GM12801 (cell line): ENCODE data around the gene ZNF740.

ENCODE experiments used
- TF ChIP-seq, protein P1 (sequence below): IDR thresholded peaks from one replicate; pipeline ENCODE4 v1.5.1; 2011; ENCODE audit warnings: control low read depth; ENCODE audit not compliant: insufficient read length; ENCODE audit errors: extremely low read depth

Gene ZNF740

DNA sequence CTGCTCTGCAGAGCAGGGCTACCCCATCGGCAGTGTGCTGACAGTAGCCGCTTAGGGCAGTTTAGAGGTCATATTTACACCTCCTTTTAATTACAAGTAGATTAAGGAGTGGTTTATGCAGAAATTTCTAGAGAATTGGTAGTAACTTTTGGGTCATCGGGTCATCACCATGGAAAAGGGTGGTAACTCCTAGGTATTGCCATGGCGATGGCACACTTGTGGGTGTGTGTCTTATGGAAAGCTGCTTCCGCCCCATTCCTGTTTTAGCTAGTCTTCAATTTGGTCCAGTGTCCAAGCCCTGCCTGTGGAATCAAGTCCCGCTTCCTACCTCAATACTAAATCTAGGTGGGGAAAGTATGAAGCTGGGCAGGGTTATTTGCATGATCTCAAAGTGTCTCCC is 29.5 kb upstream of the ZNF740 start:
- TF ChIP-seq, protein P1, sequence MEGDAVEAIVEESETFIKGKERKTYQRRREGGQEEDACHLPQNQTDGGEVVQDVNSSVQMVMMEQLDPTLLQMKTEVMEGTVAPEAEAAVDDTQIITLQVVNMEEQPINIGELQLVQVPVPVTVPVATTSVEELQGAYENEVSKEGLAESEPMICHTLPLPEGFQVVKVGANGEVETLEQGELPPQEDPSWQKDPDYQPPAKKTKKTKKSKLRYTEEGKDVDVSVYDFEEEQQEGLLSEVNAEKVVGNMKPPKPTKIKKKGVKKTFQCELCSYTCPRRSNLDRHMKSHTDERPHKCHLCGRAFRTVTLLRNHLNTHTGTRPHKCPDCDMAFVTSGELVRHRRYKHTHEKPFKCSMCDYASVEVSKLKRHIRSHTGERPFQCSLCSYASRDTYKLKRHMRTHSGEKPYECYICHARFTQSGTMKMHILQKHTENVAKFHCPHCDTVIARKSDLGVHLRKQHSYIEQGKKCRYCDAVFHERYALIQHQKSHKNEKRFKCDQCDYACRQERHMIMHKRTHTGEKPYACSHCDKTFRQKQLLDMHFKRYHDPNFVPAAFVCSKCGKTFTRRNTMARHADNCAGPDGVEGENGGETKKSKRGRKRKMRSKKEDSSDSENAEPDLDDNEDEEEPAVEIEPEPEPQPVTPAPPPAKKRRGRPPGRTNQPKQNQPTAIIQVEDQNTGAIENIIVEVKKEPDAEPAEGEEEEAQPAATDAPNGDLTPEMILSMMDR: no peak

DNA sequence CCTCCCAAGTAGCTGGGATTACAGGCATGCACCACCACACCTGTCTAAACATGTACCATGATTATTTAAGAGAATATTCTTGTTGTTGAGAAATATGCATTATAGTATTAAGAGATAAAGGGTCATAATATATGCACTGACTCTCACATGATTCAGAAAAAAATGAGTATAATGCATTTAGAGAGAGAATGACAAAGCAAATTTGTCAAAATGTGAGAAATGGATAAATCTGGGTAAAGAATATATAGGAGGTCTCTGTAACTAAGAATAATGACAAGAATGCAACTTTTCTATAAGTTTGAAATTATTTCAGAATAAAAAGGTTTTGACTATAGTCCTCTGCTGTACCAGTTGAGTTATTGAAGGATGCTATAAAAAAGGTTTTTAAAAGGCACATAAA is 28.1 kb upstream of the ZNF740 start:
- TF ChIP-seq, protein P1: no peak

DNA sequence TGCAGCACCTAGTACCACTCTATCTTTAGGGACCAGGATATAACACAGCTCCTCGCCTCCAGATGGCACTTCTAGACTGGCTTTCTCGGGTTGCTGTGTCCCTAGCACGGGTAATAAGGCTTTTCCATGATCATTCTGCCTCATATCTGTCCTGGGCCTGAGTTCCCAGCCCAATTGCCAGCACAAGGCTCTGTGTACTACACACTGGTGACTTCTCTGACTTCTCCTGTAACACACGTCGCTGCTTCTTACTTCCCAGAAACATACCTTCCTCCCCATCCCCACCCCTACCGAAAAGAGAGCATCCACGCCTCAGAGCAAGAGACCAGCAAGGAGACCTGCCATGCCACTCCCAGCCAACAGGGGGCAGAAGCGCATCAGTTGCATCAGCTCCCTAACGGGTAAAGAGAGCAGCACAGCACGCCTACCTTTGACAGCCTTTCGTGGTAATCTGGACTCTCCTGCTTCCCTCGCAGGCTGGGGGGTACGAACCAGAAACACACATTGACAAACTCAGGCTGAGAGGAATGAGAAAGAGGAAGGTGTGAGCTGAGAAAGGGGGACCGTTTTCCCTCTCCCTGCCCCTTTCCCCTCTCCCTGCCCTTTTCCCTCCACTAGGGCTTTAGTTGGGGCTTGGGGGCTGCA is 21.2 kb upstream of the ZNF740 start:
- TF ChIP-seq, protein P1: peak; percentile 97

DNA sequence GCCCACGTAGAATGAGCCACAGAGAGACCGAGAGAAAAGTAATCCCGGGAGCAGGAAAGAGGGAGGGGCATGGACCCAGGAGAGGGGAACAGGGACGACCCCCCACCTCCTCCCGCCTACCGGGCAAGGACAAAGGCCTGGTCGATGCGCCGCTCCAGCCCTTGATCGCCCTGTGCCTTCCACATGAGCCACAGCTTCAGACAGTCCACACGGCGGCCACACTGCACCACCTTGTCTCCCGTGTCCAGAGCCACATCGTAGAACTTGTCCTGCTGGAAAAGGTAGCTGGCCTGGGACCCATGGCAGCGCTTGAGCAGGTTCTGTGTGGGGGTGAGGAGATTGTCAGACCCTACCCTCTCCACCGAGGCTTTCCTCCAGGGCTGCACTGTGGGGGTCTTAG is 20.5 kb upstream of the ZNF740 start:
- TF ChIP-seq, protein P1: no peak

DNA sequence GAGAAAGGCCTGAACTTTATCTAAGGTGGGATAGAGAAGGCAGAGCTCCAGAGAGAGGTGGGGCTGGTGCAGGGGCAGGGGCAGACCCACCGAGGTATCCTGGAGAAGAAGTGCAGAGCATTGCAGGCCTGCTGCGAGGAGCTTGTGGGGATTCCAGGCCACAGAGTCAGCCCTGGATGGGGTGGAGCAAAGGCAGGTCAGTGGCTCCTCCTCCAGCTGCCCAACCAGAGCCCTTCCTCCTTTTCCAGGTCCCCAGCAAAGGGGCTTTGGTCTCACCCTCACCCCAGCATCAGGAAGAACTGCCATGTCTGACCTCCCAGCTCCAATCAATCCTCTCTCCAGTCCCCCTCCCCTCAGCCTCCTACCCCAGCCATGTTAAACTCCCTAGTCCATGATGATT is 19.8 kb upstream of the ZNF740 start:
- TF ChIP-seq, protein P1: no peak

DNA sequence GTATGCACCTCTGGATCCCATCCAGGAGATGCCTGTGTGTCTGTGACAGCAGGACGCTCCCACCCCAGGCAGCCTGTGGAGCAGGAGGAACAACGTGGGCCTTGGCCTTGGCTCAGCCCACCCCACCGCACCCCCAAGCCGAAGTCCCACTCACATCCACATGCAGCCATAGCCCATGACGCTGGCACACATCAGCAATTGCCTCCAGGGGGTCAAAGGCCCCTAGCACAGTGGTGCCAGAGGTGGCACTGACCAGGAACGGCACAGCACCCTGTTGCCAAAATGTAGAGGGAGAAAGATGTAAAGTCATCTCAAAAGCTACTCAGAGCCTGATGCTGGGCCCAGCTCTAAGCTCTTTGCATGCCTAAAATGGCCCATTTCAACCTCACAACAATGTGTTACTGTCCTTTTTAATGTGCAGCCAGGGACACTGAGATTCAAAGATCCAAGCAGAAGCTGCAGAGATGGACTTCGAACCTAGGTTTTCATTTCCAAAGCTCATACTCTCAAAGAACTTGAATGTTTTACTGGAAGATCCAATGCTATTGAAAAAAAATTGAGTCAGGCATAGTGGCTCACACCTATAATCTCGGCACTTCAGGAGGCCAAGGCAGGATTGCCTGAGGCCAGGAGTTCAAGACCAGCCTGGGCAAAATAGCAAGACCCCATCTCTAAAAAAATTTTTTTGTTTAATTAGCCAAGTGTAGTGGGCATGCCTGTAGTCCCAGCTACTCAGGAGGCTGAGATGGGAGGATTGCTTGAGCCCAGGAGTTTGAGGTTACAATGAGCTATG is 19.2 kb upstream of the ZNF740 start:
- TF ChIP-seq, protein P1: no peak

DNA sequence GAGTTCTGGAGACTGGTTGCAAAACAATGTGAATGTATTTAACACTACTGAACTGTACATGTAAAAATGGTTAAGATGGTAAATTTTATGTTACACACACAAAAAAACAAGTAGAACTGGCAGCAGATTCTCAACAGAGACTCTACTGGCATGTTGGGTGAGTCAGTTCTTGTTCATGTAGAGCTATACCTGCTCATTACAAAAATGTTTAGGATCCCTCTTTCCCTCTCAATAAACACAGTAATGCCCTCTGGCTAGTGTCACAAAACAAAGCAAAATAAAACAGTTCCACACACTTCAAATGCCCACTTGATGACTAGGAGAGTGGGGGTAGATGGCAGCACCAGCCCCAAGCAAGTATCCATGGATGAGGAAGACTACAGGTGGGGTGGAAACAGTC is 13.7 kb upstream of the ZNF740 start:
- TF ChIP-seq, protein P1: no peak
